Putamen (tissue), 1 donor: ENCODE measurements around the gene NIN.

Experiments used
- DNase-seq: peaks from one replicate; pipeline ENCODE4 v3.0.0-alpha.2; 2016; ENCODE audit warnings: low spot score

NIN gene

GRCh38 chr14:50790589-50790988 lies 40.4 kb downstream of the NIN start:
- DNase-seq: no peak

GRCh38 chr14:50786751-50787464 lies 44.1 kb downstream of the NIN start:
- no peak for DNase-seq

- DNase-seq: no peak
Measured at GRCh38 chr14:50785457-50786063, 45.4 kb downstream of the NIN start.

GRCh38 chr14:50784683-50785456 lies 46.1 kb downstream of the NIN start:
- no peak for DNase-seq

GRCh38 chr14:50783563-50783962 lies 47.4 kb downstream of the NIN start:
- no peak for DNase-seq

DNA sequence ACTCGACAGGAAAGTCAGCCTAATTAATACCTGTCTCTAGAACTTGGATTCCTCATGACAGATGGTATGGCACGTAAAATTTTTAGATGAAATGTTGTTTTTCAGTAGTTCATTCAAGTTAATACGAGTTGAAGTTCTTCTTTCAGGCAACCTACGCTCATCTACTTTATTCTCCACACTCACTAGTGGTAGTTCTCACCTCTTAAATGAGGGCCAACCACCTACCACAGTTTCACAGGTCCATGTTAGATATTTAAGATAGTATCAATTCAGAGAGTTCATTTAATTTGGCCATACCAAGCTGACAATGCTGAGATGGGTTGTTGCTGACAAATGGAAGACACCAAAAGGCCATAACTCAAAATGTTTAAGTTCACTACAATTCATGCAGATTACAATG lies 50.6 kb downstream of the NIN start:
- no peak for DNase-seq

DNA sequence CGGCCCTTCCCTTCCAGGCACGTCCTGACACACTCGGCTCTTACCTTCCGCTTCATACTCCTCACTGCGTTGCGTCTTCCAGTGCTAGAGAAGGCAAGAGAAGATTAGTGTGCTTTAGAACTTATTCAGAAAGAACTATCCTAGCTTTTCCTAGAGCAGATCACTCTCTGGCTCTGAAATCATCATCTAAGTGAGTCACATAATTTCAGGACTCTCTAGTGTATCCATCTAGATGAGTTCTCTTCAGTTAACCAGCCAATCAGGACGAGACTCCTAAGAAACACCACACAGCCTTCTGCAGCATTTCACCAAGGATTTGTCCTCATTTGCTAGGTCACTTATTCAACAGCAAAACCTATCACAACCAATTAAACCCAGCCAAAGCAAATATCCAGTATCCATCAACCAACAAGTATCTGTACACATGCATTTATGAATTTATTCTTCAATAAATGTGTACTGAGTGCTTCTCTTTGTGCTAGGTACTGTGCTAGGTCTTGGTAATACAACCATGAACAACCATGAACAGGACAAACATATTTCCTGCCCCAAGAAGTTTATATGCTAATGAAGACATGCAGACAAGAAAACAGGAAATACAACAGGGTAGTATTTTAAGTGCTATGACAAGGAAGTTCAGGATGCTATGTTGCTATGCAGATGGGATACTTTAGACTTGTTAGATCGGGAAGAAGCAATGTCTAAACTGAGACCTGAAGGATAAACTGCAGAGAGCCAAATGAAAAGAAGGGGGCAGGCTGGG lies 52.1 kb downstream of the NIN start:
- DNase-seq: no peak

DNA sequence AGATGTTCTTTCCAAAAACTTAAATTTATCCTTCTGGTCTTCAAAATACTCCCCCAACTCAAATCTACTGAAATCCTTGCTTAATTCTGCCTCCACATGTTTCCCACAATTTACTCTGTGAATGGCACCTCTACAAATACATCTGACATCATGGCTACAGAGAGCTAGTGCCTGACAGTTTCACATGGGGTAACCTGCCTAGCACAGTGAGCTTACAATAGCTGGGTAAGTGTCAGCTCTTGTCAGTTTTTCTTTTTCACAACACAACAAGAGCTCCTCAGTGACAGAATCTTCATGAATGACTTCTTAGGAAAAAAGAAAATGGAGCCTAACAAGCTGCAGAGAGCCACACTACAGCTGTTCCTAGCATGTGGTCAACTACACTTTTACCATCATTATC lies 54.4 kb downstream of the NIN start:
- DNase-seq: no peak

- DNase-seq: no peak
Measured at GRCh38 chr14:50775357-50775756, 55.6 kb downstream of the NIN start.

GRCh38 chr14:50774542-50775267 lies 56.3 kb downstream of the NIN start:
- DNase-seq: no peak

DNA sequence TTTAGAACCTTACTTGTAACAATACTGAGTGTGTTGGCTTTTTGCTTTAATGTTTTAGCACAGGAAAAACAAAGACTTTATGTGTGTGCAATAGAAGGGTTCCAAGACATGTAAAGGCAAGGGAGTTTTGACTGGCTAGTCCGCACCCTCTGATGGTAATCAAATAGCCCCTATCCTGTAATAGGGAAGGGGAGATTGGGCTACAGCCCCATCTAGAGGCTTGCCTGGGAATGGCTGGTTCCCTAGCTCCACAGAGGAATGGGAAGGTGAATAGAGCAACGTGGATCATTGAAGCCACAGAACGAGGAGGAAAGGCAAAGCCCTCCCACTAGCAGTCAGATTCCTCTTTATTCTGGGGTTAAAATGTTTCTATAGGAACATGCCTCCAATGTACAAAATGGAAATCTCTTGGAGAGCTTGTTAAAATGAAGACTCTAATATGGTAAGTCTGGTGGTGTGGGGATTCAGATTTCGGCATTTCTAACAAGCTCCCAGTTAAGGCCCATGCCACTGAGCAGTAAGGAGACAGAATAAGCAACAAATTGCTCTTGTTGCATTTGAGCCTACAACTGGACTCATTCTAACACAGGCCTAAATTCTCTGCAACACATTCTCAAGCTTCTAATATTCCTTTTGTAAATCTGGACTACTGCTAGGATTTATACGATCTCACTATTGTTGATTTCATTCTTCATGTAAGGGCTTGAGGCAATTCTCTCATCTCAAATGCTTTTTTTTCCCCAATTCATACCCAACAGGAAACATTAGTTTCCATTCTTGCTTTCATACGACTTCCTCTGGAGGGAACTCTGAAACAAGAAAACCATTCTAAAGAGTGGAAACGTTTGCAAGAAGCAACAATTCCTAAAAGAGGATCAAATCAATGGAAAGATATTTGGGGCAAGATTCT lies 57.1 kb downstream of the NIN start:
- DNase-seq: peak; percentile 63

DNA sequence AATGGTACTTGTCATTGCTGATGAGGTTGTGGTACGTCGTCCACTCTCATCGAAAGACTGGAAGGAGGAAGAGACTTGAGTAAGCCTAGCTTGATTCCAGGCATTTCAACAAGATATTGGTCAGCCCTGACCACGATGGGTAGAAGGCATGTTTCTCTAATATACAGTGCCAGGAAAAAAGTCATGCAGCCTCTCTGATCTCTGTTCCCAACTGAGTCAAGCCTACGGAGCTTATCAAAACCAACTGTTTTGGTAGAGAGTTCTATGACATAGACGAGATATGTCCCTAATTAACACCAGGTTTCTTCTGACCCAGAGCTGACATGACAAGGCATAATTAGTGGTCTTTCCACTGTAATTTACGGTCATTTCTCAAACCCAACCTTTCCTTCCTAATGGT lies 58.5 kb downstream of the NIN start:
- DNase-seq: no peak

DNA sequence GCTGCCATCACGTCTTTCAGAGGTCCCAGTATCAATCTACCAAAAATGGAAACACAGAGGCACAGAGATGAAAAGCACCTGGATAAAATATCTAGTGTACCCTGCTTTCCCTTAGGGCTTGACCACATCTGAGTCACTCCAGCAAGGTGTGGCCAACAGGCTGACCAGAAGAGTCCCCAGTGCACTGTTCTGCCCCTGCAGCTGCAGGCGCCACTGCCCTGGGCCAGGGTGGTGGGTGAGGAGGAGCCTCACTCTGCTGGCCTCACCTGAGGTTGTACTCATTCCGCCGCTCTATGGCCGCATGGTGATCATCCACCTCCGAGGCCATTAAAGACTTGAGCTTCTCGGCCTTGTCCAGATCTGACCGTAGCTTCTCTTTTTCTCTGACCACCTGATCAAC lies 60.4 kb downstream of the NIN start:
- DNase-seq: no peak

DNA sequence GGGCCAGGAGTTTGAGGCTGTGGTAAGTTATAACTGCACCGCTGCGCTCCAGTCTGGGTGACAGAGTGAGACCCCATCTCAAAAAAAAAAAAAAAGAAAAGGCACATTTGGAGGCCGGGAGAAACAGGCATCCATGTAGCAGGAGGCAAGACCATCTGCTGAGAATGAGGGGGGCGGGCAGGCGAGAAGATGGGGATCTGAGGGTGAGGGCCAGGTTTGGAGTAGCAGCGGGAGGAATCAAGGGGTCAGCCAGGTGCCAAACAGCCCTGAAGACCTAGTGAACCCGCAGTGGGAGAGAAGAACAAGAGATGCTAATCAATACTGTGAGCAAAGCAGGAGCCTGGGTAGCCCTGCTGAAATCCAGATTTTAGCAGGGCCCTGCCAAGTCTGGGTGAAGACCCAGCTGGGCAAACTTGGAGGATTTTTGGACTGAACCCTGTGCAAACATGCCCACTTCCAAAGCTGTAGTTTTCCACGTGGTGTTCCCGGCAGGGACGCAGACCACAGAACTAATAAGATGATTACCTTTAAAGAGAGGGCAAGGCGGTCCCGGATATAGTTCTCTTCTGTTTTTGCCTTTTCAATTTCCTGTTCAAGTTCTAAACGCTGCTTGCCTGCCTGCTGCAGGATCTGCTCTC lies 61.0 kb downstream of the NIN start:
- no peak for DNase-seq

- DNase-seq: no peak
Measured at GRCh38 chr14:50768680-50769079, 62.3 kb downstream of the NIN start.

GRCh38 chr14:50766338-50766886 lies 64.5 kb downstream of the NIN start:
- DNase-seq: no peak

DNA sequence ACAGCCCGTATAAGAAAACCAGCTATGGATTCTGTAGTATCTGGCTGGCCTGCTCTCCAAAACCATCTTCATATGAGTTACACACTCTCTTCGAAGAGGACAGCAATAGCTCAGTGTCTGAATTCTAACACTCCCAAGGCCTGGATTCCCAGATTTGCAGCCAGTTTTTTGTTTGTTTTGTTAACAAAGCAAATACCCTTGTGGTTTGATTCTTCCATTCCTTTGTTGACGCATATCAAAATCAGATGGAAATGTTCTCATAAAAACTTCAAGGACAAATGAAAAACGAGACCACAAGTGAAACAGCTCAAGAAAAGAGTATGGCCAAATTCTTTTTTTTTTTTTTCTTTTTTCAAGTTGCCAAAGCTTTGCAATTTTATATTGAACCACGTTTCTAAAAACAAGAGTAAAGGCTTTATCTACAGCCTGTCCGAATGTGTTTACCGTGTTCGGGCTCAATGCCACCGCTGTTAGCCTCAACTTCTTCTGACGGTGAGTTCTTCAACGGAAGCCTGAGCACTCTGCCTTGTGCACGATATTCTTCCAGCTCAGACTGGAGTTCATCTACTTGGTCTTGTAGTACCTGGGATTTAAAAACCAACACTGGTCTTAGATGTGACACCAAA lies 67.5 kb downstream of the NIN start:
- no peak for DNase-seq

GRCh38 chr14:50762931-50763300 lies 68.0 kb downstream of the NIN start:
- DNase-seq: no peak
